NB4 (cell line): ENCODE data around the gene ADAMTS6.

Experiments used
- CTCF ChIP-seq: IDR thresholded peaks from one replicate; pipeline ENCODE4 v1.5.1; 2012; ENCODE audit warnings: low read depth, low read length
- MAX ChIP-seq: IDR thresholded peaks from 2 replicates; pipeline ENCODE4 v1.6.1; 2011; ENCODE audit warnings: low read depth, low read length
- POLR2A ChIP-seq: IDR thresholded peaks from 2 replicates; pipeline ENCODE4 v1.6.1; 2011; ENCODE audit warnings: mild to moderate bottlenecking; ENCODE audit not compliant: insufficient read length; ENCODE audit errors: extremely low read depth

GRCh38 chr5:65359981-65360380, 121.7 kb downstream of the ADAMTS6 start:
- TF ChIP-seq CTCF (no peak), POLR2A (no peak), MAX (no peak)
